ENCODE results near the gene KHK.

- no peak for TF ChIP-seq POLR2A (IDR thresholded peaks at IDR 0.05)
- no peak for TF ChIP-seq CTCF (IDR thresholded peaks at IDR 0.05)
These were observed 36.9 kb upstream of the KHK start for GRCh38 chr2:27049422-27050280.
